ENCODE measurements around the gene GLRB.

DNA sequence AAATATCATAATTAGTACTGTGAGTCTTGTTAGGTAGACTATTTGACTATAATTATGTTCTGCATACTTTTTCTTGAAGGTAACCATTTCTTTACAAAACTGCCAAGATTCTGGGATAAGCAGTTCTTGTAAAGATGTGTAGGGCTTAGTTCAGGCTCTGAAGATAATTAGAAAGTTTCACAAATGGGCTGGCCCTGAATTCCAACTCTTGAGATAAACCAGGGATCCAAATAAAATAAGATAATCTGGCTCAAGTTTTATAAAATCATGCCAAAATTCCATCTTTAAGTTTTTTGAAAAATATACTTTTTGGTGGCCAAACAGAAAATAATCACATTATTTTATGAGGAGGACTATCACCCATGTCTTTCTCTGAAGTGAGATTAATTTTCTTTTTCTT lies 35.5 kb upstream of the GLRB start:
- TF ChIP-seq, protein P1, sequence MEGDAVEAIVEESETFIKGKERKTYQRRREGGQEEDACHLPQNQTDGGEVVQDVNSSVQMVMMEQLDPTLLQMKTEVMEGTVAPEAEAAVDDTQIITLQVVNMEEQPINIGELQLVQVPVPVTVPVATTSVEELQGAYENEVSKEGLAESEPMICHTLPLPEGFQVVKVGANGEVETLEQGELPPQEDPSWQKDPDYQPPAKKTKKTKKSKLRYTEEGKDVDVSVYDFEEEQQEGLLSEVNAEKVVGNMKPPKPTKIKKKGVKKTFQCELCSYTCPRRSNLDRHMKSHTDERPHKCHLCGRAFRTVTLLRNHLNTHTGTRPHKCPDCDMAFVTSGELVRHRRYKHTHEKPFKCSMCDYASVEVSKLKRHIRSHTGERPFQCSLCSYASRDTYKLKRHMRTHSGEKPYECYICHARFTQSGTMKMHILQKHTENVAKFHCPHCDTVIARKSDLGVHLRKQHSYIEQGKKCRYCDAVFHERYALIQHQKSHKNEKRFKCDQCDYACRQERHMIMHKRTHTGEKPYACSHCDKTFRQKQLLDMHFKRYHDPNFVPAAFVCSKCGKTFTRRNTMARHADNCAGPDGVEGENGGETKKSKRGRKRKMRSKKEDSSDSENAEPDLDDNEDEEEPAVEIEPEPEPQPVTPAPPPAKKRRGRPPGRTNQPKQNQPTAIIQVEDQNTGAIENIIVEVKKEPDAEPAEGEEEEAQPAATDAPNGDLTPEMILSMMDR (IDR thresholded peaks at IDR 0.05; ENCODE audit: low read depth, low read length), result no peak
- no peak for TF ChIP-seq EZH2phosphoT487 (IDR thresholded peaks at IDR 0.05; ENCODE audit: low read depth)
